ENCODE data around the gene RRP9.

- TF ChIP-seq PATZ1 (CRISPR knock-in tag; IDR thresholded peaks at IDR 0.05; ENCODE audit: borderline replicate concordance) (no peak), PPARA (CRISPR knock-in tag; IDR thresholded peaks at IDR 0.05; ENCODE audit: borderline replicate concordance) (no peak), CSDC2 (CRISPR knock-in tag; IDR thresholded peaks at IDR 0.05) (no peak)
Observed at GRCh38 chr3:51927061-51927977, 14.4 kb downstream of the RRP9 start.
